ENCODE results near the gene RAB3D. TPM values are rescaled to one million over a fixed set of nuclear protein-coding genes. Genes with fewer than 3 reads are reported as not detected.
"Not testable (repeated sequence)": the region's sequence is repeated elsewhere in the genome, so short reads cannot be mapped to it uniquely, and the experiment has no call there.

Gene RAB3D
- total RNA-seq, 1 experiment from 2014 or later = 37.9 TPM

- no TSS peak for BruUV-seq (replicated peaks)
- Histone ChIP-seq H3K36me3 (ENCODE audit: low read depth, low read length) (peaks cover 2% of the 10 kb centered on the region; the same call in 1 of the 2 replicates), H3K4me2 (ENCODE audit: low read length) (no peak overlapping the region), H3K4me3 (ENCODE audit: low read length) (no peak overlapping the region), H3F3A (ENCODE audit: low read length, unreplicated experiment) (no peaks in the 10 kb centered on the region), H3K9me3 (ENCODE audit: low read length) (no peaks in the 10 kb centered on the region), H3K27ac (ENCODE audit: low read length) (no peak overlapping the region), H3K79me2 (ENCODE audit: low read length) (no peaks in the 10 kb centered on the region), H3K9me2 (replicated peaks; ENCODE audit: low read length) (no peaks in the 10 kb centered on the region), H3K9ac (ENCODE audit: low read length) (no peak overlapping the region), H3K27me3 (ENCODE audit: low read length) (no peaks in the 10 kb centered on the region), H3K4me1 (ENCODE audit: insufficient read depth, low read length) (0 out of 2 replicates have a peak, but pooled peaks cover 3% of the 10 kb centered on the region), H2AFZ (ENCODE audit: low read length) (no peak overlapping the region), H4K20me1 (ENCODE audit: low read length) (no peaks in the 10 kb centered on the region)
- DNase-seq (no peak), ATAC-seq (no peak)
- intact Hi-C loops (cut with micrococcal nuclease) = no loop called here
- ChIA-PET POLR2A (ENCODE audit: unreplicated experiment) (no interaction called here), CTCF (no interaction called here)
- no peak; the same call in 1 of the 2 replicates for TF ChIP-seq CTCF (conservative IDR thresholded peaks at IDR 0.05; ENCODE audit: low read depth, low read length)
- TF ChIP-seq EZH2phosphoT487 (IDR thresholded peaks at IDR 0.05; ENCODE audit: borderline replicate concordance, low read length) = no peak
- TF ChIP-seq EZH2 (IDR thresholded peaks at IDR 0.05; ENCODE audit: low read length, unreplicated experiment) = no peak
Measured at GRCh38 chr19:11321191-11322126, 18.0 kb downstream of the RAB3D start.

- H3K4me2 ChIP-seq (ENCODE audit: low read length); CTCF ChIA-PET; H3K27me3 ChIP-seq (ENCODE audit: low read length); H3K79me2 ChIP-seq (ENCODE audit: low read length); H4K20me1 ChIP-seq (ENCODE audit: low read length); ATAC-seq; H3K9me3 ChIP-seq (ENCODE audit: low read length); intact Hi-C loops (cut with micrococcal nuclease); POLR2A ChIA-PET (ENCODE audit: unreplicated experiment); H3K4me1 ChIP-seq (ENCODE audit: insufficient read depth, low read length); DNase-seq; H3F3A ChIP-seq (ENCODE audit: low read length, unreplicated experiment); H3K4me3 ChIP-seq (ENCODE audit: low read length); H2AFZ ChIP-seq (ENCODE audit: low read length); H3K27ac ChIP-seq (ENCODE audit: low read length); BruUV-seq (replicated peaks); H3K36me3 ChIP-seq (ENCODE audit: low read depth, low read length); H3K9me2 ChIP-seq (replicated peaks; ENCODE audit: low read length); H3K9ac ChIP-seq (ENCODE audit: low read length): not testable (repeated sequence)
Measured at GRCh38 chr19:11320278-11320995, 19.0 kb downstream of the RAB3D start.

- H3K4me2 ChIP-seq (ENCODE audit: low read length) = no peak overlapping the region
- no TSS peak for BruUV-seq (replicated peaks)
- TF ChIP-seq EZH2 (IDR thresholded peaks at IDR 0.05; ENCODE audit: low read length, unreplicated experiment) = no peak
- TF ChIP-seq CTCF (conservative IDR thresholded peaks at IDR 0.05; ENCODE audit: low read depth, low read length) = no peak
- no peak for TF ChIP-seq EZH2phosphoT487 (IDR thresholded peaks at IDR 0.05; ENCODE audit: borderline replicate concordance, low read length)
- intact Hi-C loops (cut with micrococcal nuclease) = no loop called here
- H3K27me3 ChIP-seq (ENCODE audit: low read length) = no peaks in the 10 kb centered on the region
- no peaks in the 10 kb centered on the region for H3K9me2 ChIP-seq (replicated peaks; ENCODE audit: low read length)
- H3K9ac ChIP-seq (ENCODE audit: low read length) = no peak overlapping the region
- H3K4me1 ChIP-seq (ENCODE audit: insufficient read depth, low read length) = no peaks in the 10 kb centered on the region
- no peak for ATAC-seq
- no peaks in the 10 kb centered on the region for H3F3A ChIP-seq (ENCODE audit: low read length, unreplicated experiment)
- H3K4me3 ChIP-seq (ENCODE audit: low read length) = no peak overlapping the region
- H2AFZ ChIP-seq (ENCODE audit: low read length) = no peak overlapping the region
- POLR2A ChIA-PET (ENCODE audit: unreplicated experiment) = no interaction called here
- CTCF ChIA-PET = no interaction called here
- DNase-seq = no peak
- no peaks in the 10 kb centered on the region for H3K79me2 ChIP-seq (ENCODE audit: low read length)
- H4K20me1 ChIP-seq (ENCODE audit: low read length) = no peaks in the 10 kb centered on the region
- H3K27ac ChIP-seq (ENCODE audit: low read length) = no peak overlapping the region
- H3K9me3 ChIP-seq (ENCODE audit: low read length) = no peaks in the 10 kb centered on the region
- no peaks in the 10 kb centered on the region for H3K36me3 ChIP-seq (ENCODE audit: low read depth, low read length)
Measured at GRCh38 chr19:11306337-11306736, 33.1 kb downstream of the RAB3D start.

Measured in PC-3 (cell line).